ENCODE data around the gene CNFN.
"Not testable (repeated sequence)": the region's sequence is repeated elsewhere in the genome, so short reads cannot be mapped to it uniquely, and the experiment has no call there.

The CNFN gene

DNA sequence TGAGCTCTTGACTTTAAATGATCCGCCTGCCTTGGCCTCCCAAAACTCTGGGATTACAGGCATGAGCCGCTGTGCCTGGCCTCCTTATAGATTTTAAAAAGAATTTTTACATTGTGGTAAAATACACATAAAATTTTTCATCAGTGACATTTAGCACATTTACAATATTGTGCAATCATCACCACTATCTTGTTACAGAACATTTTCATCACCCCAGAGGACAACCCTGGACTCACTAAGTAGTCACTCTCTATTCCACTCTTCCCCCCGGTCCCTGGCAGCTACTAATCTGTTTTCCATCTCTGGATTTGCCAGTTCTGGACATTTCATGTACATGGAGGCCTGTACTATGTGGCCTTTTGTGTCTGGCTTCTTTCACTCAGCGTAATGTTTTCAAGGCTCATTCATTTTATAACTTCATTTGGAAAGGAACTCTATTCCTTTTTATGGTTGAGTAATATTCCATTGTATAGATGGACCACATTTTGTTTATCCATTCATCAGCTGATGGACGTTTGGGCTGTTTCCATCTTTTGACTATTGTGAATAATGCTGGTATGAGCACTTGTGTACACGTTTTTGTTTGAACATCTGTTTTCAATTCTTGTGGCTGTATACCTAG, 44.8 kb downstream of the CNFN start:
- Histone ChIP-seq H3K4me3 (no peak overlapping the region), H3K4me1 (no peaks in the 10 kb centered on the region), H3K27me3 (ENCODE audit: low read depth) (no peaks in the 10 kb centered on the region), H3K36me3 (replicated peaks) (peaks cover 14% of the 10 kb centered on the region), H3K9me3 (no peaks in the 10 kb centered on the region)
- no peak for DNase-seq (ENCODE audit: low spot score in 2 of 2)
- in situ Hi-C loops (cut with MboI; ENCODE audit: low sequenced_read_pairs), result no loop called here

DNA sequence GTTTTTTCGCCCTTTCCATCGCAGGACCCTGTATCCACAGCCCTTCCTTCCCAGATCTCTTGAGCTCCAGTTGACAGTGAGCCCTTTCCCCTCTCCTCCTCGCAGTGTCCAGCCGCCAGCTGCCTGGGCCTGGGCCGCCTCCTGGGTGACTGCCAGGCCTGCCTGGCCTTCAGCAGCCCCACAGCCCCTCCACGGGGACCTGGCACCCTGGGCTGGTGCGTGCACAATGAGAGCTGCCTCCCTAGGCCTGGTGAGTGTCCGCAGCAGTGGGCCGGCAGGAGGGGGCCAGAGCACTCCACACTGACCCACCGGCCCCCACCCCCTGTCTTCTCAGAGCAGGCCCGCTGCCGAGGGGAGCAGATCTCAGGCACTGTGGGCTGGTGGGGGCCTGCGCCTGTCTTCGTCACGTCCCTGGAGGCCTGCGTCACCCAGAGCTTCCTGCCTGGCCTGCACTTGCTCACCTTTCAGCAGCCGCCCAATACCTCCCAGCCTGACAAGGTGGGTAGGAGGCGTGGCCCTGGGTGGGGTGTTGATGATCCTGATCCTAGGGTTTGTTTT, 45.7 kb downstream of the CNFN start:
- Histone ChIP-seq H3K36me3 (replicated peaks) (peaks cover 14% of the 10 kb centered on the region), H3K4me1 (peaks cover 7% of the 10 kb centered on the region; the same call in 1 of the 2 replicates), H3K4me3 (no peak overlapping the region), H3K27me3 (ENCODE audit: low read depth) (no peaks in the 10 kb centered on the region), H3K9me3 (no peaks in the 10 kb centered on the region)
- no peak for DNase-seq (ENCODE audit: low spot score in 2 of 2)
- in situ Hi-C loops (cut with MboI; ENCODE audit: low sequenced_read_pairs), result no loop called here

DNA sequence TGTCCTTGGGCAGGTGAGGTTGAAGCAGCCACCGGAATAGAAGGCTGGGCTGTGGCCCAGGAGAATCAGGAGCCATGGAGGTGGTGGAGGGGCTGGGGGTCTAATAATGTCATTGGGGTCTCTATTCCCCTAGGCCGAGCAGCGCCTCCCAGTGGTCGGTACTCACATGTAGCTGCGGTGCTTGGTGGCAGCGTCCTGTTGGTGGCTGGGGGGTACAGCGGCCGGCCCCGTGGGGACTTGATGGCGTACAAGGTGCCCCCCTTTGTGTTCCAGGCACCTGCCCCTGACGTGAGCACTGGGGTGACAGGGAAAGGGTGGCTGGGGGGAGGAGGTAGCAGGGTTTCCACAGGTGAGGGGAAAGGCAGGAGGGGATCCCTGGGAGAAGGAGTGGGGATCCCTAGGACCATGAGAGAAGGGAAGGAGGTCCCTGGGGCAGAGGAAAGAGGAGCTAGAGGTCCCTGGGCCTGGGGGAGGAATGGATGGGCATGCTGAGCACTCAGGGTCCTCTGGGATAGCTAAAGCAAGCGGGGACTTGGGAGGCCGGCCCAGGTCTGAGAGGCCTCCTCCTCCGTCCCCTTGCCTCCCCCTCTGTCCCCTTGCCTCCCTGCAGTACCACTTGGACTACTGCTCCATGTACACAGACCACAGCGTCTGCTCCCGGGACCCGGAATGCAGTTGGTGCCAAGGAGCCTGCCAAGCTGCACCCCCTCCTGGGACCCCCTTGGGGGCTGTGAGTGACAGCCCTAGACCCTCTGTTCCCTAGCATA, 46.6 kb downstream of the CNFN start:
- Histone ChIP-seq H3K36me3 (replicated peaks) (peaks cover 14% of the 10 kb centered on the region), H3K4me3 (no peak overlapping the region), H3K9me3 (no peaks in the 10 kb centered on the region), H3K27me3 (ENCODE audit: low read depth) (no peaks in the 10 kb centered on the region), H3K4me1 (peaks cover 13% of the 10 kb centered on the region)
- peak in 1 of 2 experiments; percentile 43 for DNase-seq (ENCODE audit: low spot score in 2 of 2)
- in situ Hi-C loops (cut with MboI; ENCODE audit: low sequenced_read_pairs), result no loop called here

DNA sequence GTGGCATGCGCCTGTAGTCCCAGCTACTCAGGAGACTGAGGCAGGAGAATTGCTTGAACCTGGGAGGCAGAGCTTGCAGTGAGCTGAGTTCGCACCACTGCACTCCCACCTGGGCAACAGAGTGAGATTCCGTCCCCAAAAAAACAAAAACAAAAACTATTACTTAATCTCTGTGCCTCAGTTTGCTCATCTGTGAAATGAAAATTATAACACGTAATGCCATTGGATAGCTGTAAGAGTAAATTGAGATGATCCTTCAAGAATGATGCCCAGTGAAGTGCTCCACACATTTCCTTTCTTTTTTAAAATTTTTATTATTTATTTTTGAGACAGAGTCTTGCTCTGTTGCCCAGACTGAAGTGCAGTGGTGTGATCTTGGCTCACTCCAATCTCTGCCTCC, 50.2 kb downstream of the CNFN start:
- in situ Hi-C loops (cut with MboI; ENCODE audit: low sequenced_read_pairs); H3K27me3 ChIP-seq (ENCODE audit: low read depth); DNase-seq (ENCODE audit: low spot score in 2 of 2); H3K9me3 ChIP-seq; H3K4me3 ChIP-seq: not testable (repeated sequence)
- H3K36me3 ChIP-seq (replicated peaks), result peaks cover 17% of the 10 kb centered on the region
- peaks cover 13% of the 10 kb centered on the region for H3K4me1 ChIP-seq

DNA sequence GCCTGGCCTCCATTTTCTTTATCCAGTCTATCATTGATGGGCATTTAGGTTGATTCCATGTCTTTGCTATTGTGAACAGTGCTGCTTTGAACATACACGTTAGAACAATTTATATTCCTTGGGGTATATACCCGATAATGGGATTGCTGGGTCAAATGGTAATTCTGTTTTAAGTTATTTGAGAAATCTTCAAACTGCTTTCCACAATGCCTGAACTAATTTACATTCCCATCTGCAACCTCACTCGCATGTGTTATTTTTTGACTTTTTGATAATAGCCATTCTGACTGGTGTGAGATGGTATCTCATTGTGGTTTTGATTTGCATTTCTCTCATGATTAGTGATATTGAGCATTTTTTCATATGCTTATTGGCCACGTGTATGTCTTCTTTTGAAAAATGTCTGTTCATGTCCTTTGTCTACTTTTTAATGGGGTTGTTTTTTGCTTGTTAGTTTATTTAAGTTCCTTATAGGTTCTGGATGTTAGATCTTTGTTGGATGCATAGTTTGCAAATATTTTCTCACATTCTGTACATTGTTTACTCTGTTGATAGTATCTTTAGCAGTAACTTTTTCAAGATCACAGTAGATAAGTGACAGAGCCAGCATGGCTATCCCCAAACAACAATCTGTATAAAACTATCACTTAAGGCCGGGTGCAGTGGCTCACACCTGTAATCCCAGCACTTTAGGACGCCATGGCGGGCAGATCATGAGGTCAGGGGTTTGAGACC, 50.8 kb downstream of the CNFN start:
- H3K9me3 ChIP-seq; in situ Hi-C loops (cut with MboI; ENCODE audit: low sequenced_read_pairs); H3K4me3 ChIP-seq; H3K27me3 ChIP-seq (ENCODE audit: low read depth): not testable (repeated sequence)
- peaks cover 14% of the 10 kb centered on the region for H3K36me3 ChIP-seq (replicated peaks)
- peaks cover 13% of the 10 kb centered on the region for H3K4me1 ChIP-seq
- DNase-seq (ENCODE audit: low spot score in 2 of 2), result peak; percentile 29 to 65
